HG02759 (cell line): ENCODE measurements around the gene CD226.
A peak's percentile ranks its signal among the peaks of the same experiment; 100 is the strongest.
"Not testable (repeated sequence)": the region's sequence is repeated elsewhere in the genome, so short reads cannot be mapped to it uniquely, and the experiment has no call there.

Experiments used
- ATAC-seq: cut with Tn5 transposase; IDR thresholded peaks from one replicate; pipeline ENCODE4 v1.9.1; 2021; ENCODE audit warnings: mild to moderate bottlenecking, moderate library complexity; ENCODE audit not compliant: unreplicated experiment

CD226 gene

DNA sequence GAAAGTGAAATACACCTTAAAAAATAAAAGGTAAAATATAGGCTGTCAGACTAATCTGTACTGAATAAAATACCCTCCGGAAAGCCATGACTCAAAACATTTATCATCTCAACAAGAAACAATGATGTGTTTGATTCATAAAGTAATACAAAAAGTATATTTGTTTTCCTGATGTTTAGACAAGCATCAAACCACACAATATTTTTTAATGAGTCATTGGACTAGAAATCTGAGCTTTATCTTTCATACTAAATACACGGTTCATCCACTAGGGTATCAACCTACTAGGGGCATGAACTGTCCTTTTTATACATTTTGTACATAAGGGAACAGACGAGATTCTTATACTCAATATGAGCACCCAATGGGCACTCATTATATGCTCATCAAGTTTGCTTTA is 31.3 kb downstream of the CD226 start:
- ATAC-seq: no peak

DNA sequence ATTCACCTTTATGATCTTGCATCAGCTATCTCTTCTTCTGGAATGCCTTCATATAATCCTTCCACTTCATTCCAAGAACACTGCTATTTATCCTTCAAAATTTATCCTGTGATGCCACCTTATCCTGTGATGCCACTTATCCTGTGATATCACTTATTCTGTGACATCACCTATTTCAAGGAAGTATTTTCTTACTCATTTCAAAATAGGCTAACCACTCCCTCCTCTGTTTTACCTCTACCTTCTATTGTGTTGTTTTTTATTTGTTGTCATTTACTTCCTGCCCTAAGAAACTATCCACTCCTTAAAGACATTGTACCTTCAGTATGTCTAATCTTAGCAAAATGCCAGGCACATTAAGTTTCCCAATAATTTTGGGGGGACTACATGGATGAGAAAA is 38.8 kb downstream of the CD226 start:
- ATAC-seq: no peak

DNA sequence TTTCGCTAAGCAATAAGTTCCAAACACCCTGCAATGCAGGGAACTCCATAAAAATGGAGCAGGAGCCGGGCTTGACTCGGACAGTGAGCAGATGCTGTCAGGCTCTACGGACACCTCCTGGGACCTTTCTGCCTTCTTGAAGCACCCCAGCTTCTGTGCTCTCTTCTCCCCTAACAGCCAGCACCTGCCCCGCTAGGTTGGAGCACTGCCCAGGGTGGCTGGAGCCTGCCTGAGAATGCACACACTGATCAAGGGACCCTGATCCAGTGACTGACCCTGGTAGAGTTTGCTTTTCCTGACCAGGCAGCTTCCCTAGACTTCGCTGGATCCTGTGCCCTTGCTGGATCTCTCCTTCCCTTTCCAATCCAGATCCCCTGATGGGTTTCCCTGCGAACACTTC is 40.9 kb downstream of the CD226 start:
- ATAC-seq: no peak

DNA sequence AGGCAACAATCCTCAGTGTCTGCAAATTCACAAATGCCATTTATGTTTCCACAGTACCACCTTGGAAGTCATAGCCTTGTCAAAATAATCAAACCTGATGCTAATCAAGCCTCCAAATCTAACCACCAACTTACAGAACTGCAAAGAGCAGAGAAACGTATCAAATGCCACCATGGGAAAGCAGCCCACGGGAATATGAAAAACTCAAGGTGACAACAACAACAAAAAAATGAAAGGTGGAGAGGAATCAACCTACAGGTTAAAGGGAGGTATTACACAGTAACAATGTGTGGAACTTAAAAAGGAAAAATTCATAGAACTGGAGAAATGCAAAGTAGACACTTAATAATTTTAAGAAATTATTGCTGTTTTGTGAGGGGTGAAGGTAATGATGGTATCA is 46.7 kb downstream of the CD226 start:
- ATAC-seq: no peak

DNA sequence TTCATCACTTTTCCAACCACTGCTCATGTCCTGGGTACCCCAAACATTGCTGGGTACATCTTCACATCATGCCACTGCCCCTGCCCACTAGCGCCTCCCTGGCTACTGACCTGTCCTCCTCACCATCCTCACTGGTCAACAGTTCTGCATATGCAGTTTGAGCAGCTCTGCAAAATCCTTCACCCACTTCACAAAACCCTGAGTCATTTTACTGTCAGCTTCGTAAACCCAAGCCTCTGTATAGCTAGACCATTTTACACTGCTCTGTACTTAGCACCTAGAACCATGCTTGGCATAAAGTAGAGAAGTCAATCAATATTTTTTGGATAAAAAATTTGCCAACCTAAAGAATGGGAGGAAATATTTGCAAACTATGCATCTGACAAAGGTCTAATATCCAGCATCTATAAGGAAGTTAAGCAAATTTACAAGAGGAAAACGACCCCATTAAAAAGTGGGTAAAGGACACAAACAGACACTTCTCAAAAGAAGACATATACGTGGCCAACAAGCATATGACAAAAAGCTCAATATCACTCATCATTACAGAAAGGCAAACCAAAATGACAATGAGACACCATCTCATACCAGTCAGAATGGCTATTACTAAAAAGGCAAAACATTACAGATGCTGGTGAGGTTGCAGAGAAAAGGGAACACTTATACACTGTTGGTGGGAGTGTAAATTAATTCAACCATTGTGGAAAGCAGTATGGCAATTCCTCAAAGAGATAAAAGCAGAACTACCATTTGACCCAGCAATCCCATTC is 48.3 kb downstream of the CD226 start:
- not testable (repeated sequence) for ATAC-seq

DNA sequence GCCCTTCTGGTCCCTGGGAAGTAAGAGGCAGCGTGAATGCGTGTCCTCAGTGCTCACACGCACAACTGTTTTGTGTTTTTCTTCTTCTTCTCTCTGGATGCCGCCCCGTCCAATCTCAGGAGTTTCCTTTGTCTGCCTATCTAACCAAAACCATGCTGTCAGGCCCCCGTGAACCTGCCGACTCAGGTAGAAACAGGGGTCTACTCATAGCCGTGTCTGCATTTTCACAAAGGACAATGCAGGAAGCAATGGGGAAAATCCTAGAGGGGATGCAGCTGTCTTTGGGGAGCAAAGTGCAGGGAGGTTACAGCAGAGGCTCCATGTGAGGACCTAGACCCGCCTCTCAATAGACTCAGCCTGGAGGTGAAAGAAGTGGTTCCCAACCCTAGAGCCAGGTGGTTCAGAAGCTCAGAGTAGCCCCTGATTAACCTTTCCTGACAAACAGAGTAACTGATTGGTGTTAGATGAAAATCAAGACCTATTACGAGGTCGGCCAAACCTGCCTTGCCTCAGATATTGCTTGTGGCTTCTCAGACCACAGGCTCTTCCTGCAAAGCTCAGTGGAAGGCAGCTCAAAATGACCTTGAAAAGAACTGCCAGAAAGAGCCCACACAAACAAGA is 49.3 kb downstream of the CD226 start:
- peak; percentile 56 for ATAC-seq

DNA sequence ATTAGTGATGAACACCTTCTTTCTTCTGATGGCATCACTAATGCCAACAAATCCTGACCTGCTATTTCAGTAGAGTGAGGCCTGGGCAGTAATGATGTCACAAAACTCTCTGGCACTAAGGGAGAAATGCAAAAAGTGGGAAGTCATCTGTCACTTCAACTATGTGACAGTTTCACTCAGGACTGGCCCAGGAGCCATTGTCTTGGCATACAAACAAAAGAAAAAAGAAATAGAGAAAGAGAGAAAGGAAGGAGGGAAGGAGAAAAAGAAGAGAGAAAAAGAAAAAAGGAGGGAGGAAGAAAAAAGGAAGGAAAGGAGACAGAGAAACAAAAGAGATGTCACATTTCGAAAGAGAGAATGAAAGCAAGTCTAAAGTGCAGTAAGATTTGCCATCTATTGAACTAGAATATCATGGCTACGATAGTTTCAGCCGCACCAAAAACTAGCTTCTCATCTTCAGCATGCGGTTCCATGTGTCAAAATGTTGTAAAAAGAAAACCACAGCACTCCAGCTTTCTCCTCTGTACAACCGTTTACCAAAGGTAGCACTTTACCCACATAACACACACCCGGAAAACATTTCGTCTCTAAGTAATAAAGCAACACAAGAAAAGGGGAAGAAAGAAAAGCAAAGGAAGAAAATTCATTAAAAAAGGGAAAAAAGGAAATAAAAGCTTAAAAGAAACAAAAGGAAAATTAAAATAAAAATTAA is 50.1 kb downstream of the CD226 start:
- peak; percentile 38 for ATAC-seq

DNA sequence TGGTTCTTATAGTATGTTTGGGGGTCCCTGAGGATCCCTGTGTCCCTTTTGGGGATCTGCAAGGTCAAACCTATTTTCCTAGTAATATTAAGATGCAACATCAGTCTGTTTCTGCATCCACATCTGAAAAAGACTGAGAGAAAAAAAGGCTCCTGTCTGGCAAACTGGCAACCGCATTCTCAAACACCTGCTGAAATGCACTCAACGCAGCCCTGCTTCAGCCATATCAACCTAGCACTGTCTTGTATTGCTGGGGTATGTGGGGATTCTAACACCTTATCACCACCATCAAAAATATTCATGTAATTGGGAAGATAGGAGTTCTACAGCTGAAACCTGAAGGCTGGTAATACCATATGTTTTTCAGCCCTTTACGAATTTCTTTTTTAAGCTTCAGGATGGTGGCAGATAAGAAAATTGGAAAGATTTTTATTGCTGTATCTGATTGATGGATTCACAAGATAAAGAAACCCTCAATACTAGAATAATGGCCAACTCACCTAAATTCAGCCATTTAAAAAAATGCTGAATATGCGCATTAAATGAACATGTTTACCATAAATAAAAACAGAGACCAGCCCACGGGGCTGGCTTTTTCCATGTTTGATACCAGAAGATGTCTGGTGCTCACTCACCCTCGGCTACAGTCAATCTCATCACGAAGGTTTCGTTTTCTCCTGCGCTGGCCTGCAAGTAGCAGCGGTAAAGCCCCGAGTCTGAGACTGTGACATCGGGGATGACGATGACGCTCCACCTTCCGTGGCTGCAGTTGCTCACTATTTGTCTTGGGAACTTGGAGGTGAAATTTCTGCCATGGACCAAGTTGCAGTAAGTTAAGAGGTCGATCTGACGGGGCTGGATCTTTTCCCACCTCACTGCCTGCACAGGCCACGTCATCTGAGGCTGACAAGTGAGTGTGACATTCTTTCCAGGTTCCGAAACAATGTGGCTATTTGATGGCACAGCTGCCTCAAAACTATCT is 52.3 kb downstream of the CD226 start:
- no peak for ATAC-seq

DNA sequence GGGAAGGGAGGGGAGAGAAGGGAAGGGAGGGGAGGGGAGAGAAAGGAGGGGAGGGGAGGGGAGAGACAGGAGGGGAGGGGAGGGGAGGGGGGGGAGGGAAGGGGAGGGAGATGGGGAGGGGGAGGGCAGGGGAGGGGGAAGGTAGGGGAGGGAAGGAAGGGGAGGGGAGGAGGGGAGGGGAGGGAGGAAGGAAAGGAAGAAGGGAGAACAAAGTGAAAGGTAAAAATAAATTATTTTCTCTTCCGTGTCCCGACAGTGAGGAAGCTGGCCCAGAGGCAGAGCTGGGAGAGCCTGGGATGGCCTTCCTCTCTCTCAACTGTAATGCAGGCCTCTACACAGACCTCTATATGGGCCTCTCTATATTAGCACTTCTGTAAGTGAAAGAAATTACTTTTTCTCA is 53.2 kb downstream of the CD226 start:
- no peak for ATAC-seq

DNA sequence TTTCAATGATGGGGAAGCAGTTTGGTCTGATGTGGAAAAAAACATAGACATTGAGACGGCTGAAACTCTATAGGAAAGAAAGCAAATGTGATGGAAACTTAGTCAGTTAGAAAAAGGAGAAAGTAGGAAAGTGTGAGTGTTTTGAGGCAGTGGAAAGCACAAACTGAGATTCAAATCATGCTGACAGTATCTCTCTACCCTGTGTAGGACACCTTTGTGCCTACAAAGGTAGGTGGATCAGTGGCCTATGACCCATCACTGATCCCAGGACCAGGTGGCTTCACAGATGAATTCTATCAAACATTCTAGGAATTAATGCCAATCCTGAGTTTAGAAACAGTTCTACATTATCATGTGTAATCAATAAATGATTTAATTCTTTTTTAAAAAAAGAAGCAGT is 57.1 kb downstream of the CD226 start:
- ATAC-seq: no peak

DNA sequence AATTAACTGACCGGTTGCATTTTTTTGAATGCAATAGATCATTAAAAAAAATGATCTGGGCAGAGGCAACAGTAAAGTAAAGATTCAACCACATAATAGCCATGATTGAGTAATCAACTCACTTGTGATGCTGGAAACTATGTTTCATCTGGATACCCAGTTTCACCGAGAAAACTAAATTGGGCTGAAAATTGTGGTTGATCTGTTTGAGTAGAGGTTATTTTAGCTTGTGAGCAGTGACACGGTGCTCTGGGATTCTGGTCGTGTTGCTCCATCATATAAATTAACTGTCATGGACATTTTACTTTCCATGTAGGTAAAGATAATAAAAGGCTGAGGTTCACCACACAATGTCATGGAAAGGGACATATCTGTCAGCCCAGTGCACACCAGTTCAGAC is 58.7 kb downstream of the CD226 start:
- no peak for ATAC-seq

DNA sequence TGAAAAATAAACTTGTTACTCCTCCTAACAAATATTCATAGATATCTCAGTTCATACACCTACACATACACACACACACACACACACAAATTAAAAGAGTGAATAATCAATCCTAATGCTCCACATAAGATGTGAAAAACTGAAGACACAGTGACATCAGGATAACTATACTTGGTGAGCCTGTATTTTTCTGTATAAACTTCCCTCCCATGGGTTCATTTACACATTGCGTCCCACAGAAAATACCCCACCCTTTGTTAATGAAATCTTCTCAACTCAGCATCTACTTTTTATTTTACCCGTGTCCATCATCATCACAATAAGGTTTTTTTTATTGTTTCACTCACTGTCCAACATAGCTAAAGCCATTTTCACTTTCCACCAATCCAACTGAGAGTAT is 60.4 kb downstream of the CD226 start:
- ATAC-seq: no peak

DNA sequence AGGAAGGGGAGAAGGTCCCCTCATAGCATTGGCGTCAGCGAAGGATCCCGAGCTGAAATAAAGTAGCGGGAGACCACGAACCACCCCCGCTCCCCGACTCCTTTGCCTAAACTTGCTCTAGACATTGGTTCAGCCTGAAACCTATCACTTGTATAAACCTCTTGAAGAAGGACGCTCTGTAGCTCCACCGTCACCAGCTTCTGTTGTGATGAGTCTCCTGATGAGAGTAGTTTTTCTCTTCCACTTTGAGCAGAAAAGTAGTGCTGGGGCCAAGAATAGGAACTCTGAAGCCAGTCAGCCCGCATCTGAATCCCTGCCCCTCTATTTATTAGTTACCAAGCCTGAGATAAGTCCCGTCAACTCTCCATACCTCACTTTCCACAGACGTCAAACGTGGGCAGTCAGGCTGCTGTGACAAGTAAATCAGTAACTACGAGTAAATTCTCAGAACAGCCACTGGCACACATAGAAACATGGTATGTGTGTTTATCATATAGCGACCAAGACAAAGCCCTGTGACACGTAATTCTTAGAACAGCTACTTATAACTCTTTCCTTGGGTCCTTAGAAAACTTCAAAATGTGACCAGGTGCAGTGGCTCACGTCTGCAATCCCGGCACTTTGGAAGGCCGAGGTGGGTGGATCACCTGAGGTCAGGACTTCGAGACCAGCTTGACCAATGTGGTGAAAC is 61.7 kb downstream of the CD226 start:
- peak; percentile 84 for ATAC-seq

DNA sequence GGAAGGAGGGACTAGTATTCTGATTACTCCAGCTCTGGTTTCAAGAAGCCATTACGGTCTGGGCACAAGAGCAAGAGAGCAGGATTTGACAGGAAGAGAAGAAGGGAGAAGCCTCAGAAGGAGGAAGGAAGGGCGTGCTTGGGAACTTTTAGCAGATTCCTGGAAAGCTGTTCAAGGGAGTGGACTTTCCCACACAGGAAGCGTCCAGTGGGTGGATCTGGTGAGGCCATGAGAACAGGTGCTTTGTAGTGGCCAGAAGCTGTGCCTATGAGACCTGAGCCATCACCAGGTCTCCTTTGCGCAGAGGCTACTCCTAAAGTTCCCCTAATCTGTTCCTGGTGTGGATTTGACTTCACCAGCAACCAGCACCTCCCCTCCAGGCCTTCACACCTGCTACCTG is 62.3 kb downstream of the CD226 start:
- no peak for ATAC-seq

DNA sequence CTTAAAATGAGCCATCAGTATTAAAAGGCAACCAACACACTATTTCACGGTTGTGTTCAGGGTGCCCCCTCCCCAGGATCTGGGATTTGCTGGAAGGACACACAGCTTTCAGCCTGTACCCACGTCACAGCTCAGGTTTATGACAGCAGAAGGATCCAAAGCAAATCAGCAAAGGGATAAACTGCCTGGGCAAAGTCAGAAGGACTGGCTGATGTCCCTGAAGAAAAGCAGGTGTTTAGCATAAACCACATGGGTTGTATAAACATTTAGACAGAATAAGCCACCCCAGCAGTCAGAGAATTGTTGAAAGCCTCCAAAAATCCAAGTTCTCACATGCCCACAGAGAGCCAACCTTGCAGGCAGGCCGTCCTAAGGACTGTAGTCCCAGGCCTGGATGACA is 63.9 kb downstream of the CD226 start:
- no peak for ATAC-seq

DNA sequence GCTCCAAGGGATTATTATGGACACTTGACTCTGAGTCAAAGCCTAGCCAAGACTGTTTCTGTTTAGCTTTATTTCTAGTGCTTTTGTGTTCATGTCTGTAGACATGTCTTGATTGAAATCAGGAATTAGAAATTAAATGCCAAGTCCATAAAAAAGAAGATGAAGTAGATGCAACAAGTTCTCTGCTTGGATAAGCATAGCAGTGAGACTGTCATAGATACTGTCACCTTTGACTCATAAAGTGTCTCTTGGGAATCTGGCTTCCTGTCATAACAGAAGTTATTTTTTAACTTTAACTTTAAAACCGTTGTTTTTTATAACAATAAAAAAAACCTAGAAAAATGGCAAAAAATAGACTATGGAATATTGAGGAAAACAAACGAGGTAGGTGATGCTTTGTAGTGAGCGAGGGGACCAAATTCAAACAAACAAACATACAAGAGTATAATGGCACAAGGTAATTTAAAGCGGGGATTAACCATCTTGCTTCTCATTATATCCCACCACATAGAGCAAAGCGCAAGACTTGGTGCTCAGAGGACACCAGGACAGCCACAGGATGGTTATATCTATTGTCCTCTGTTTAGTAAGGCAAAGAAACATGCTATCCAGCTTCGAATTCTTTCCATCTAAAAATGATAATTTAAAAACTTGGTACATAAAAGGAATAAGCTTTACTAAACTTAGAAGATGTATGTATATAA is 64.6 kb downstream of the CD226 start:
- ATAC-seq: peak; percentile 50

DNA sequence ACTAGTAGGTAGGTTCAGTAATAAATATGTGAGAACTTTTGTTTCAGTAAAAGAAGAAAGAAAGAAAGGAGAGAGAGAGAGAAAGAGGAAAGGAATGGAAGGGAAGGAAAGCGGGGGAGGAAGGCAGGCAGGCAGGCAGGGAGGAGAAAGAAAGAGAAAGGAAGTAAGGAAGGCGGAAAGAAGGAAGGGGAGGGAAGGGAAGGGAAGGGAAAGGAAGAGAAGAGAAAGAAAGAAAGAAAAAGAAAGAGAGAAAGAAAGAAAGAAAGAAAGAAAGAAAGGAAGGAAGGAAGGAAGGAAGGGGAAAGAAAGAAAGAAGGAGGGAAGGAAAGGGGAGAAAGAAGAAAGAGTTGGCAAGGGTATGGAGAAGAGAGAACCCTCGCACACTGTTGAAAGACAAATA is 67.6 kb downstream of the CD226 start:
- no peak for ATAC-seq

DNA sequence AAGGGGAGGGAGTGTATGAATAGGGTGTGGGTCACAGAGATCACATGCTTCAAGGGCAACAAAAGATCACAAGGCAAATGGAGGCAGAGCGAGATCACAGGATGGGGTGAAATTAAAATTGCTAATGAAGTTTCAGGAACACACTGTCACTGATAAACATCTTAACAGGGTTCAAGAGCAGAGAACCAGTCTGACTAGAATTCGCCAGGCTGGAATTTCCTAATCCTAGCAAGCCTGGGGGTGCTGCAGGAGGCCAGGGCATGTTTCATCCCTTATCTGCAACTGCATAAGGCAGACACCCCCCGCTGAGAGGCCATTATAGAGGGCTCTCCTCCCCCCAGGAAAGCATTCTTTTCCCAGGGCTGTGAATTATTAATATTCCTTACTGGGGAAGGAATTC is 68.6 kb downstream of the CD226 start:
- ATAC-seq: not testable (repeated sequence)

DNA sequence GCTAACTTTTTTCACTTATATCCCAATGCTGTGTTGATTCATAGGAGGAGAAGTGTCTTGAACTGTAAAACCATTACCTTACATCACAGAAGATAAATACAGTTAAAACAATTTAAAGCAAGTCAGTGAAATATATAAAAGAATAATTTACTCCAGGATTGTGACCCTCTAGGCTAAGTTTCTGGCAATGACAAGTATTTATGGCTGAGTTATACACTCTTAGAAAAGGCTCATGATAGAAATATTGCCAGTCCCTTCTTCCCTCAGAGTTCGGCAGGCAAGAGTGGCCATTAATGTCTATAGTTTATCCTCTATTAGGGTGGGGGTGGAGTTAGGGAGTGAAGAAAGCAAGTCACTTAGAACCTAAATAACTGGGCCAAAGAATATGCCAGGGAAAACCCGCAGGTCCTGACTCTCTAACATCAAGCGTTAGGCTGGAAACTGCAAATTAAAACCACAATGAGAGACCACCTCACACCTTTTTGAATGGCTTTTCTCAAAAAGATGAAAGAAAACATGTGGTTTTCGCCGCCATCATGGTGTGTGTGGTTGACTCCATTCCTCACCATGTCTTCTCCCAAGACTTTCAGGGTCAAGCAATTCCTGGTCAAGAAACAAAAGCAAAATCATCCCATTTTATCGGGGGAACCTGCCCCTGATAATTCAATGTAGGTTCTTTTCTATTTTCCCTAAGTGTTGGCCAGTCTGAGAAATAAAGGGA is 69.3 kb downstream of the CD226 start:
- no peak for ATAC-seq
